GM19463 (cell line): Measurements from ENCODE around the gene FHDC1.

Experiments used
- ATAC-seq: cut with Tn5 transposase; IDR thresholded peaks from one replicate; pipeline ENCODE4 v1.9.1; 2021; ENCODE audit warnings: mild to moderate bottlenecking, moderate library complexity; ENCODE audit not compliant: unreplicated experiment

FHDC1 gene

GRCh38 chr4:152976212-152976761 is 40.2 kb downstream of the FHDC1 start:
- ATAC-seq, result no peak

DNA sequence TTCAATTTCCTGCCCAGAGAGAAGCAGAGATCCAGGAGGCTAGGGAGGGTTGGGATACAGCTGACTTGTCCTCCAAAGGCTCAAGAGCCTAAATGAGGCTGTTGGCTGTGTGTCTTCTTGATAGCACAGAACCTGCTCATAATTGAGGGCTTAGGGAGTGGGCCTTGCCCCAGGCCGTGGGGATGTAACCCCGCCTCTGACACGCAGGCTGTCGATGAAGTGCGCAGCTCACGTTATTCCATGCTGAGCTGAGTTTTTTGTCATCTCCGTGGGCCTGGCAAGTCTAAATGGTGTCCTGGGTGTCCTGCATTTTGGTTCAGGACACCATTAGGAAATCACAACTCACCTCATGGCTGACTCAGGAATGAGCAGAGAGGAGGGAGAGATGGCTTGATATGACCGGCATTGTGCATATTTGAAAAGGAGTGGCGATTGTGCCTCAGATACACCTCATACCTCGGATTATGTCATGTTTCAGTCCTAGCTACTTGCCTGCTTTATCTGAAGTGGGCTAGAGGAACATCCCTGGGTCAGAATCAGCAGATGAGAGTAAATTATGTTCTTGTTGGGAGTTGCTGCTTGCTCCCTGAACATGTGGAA is 43.7 kb downstream of the FHDC1 start:
- no peak for ATAC-seq

DNA sequence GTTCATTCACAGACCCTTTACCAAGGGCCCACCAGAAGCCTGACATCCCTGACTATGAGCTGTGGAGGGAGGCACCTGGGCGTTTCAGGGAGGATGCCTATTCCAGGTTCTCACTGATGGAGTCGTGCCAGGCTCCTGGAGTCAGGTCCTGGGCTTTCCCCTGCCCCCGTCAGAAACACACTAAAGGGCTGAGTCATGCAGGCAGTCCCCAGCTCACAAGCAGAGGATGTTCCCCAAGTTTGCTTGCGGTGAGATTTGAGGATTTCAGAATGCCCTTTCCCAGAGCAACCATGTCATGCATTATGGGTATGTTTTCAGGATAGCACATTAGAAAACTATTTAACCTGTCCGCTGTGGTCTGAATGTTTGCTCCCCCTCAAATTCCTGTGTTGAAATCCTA is 45.2 kb downstream of the FHDC1 start:
- ATAC-seq, result no peak

GRCh38 chr4:152981842-152982241 is 45.7 kb downstream of the FHDC1 start:
- ATAC-seq, result no peak

- ATAC-seq, result no peak
These were observed 47.1 kb downstream of the FHDC1 start for GRCh38 chr4:152983221-152983620.

DNA sequence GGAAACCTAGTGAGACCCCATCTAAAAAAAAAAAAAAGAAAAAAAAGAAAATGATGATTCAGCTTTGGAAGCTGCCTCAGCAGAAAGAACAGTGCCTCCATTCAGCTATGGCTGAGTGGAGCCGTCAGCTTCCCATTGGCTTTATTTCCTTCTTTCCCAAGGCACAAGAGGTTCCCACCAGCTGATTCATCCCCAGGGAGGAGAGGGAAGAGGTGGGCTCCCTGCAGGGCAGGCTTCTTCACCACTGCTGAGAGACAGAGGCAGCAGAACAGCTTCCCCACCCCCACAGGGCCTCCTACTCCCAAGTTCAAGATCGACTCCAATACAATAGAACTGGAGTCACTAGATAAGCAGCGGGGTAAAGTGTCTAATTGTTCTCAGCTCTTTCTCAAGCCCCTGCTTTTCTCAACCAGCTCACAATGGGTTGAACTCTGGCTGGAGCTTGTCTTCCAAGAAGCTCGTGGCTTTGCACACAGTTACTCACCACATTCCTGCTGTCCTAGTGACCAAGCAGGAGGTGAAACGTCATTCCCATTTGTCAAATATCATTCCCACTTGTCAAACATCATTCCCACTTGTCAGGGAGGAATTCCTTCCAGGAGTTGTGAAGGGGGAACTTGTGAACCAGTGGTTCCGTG is 47.8 kb downstream of the FHDC1 start:
- ATAC-seq, result no peak

GRCh38 chr4:152988721-152989553 is 52.8 kb downstream of the FHDC1 start:
- ATAC-seq, result no peak

DNA sequence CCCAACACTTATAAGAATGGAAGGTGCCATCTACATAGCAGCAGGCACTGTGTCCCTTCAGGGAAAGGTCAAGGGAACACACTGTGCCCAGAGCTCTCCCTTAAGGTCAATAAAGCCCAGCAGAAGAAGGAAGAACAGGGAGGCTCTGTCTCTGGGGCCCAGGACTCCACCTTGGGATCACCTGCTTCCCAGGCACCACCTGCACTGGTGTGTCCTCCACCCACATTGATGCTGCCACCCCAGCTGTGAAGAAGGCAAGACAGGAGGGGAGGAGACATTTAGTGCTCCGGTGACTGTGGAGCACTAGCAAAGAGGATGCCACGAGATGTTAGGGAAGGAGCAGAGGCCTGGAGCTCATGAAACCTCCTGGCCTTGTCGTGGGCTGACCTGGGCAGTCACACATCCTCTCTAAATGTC is 53.4 kb downstream of the FHDC1 start:
- ATAC-seq, result no peak

- ATAC-seq, result no peak
These were observed 54.5 kb downstream of the FHDC1 start for GRCh38 chr4:152990471-152991131.

- ATAC-seq, result no peak
These were observed 55.3 kb downstream of the FHDC1 start for GRCh38 chr4:152991398-152991797.

- no peak for ATAC-seq
These were observed 55.9 kb downstream of the FHDC1 start for GRCh38 chr4:152992027-152992426.

DNA sequence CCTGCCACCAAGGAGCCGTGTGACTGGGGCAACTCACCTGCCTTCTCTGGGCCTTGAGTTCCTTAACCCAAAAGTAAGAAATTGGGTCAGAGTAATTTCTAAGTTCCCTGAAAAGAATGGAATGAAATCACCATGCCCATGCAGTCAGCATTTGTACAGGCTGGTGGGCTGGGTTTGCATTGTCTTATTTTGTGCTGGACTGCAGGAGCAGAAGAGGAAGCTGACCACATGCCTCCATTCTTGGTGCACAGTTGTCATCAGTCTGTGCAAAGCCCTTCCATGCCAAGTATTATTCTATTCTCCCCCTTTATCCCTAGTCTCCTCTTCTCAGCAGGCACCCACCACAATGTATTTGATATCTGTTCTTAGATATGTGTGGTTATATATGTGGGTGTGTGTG is 56.3 kb downstream of the FHDC1 start:
- ATAC-seq, result no peak

- ATAC-seq, result no peak
These were observed 57.9 kb downstream of the FHDC1 start for GRCh38 chr4:152994038-152994437.

GRCh38 chr4:152996111-152996571 is 60.0 kb downstream of the FHDC1 start:
- no peak for ATAC-seq

DNA sequence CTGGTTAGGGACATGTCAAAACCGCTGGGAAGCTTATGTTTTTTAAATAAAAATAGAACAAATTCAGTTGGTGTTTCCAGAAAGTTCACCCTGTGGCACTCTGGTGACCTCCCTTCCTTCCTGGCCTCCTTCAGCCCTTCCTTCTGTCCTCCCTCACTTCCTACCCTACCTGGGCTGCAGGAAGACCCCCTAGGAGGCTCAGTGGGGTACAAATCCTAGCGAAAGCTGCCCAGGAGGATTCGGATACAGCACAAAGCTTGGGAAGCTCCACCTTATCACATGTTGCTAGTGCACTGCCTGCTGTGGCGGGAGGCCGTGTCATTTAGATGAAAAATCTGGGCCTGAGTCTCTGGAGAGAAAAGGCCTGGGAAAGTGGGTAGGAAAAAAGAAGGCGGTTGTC is 60.5 kb downstream of the FHDC1 start:
- no peak for ATAC-seq

DNA sequence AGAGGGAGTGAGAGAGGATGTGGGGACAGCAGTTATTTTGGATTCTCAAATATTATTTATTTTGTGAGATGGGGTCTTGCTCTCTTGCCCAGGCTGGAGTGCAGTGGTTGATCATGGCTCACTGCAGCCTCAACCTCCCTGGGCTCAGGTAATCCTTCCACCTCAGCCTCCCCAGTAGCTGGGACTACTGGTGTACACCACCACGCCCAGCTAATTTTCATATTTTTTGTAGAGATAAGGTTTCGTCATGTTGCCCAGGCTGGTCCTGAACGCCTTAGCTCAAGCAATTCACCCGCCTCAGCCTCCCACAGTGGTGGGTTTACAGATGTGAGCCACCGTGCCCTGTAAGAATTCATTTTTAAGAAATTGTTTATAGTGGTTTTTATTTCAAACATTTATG is 61.2 kb downstream of the FHDC1 start:
- ATAC-seq, result no peak

GRCh38 chr4:152997771-152998487 is 61.8 kb downstream of the FHDC1 start:
- no peak for ATAC-seq

DNA sequence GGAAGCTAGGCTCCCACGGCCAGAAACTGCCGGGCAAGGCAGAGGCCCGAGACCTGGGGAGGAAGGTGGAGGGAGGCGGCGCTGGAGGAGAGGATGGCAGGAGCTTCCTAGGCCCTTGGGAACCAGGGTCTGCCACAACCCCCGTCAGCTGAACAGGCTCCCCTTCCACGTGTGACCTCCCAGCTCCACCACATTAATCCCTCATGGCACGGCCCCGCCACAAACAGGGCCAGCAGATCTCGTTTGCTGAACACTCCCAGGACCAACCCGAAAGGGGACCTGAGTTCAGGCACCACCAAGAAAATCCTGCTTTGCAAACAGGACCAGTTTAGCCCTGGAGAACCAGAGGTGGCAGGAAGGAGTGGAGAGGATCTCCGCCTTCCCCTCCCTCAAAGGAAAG is 62.7 kb downstream of the FHDC1 start:
- ATAC-seq, result no peak

GRCh38 chr4:152999346-153000075 is 63.4 kb downstream of the FHDC1 start:
- no peak for ATAC-seq

GRCh38 chr4:153000076-153000420 is 63.9 kb downstream of the FHDC1 start:
- ATAC-seq, result no peak
